ENCODE data around the gene CCDC33. TPM values are rescaled to one million over a fixed set of nuclear protein-coding genes. Genes with fewer than 3 reads are reported as not detected.

The CCDC33 gene
- total RNA-seq, 1 experiment from 2014 or later, result 0.15 TPM

- H3K79me2 ChIP-seq (ENCODE audit: insufficient read depth, low read length), result no peaks in the 10 kb centered on the region
- TF ChIP-seq MAX (IDR thresholded peaks at IDR 0.05), result no peak
- TF ChIP-seq CTCF (IDR thresholded peaks at IDR 0.05 in 2 of 3, conservative IDR thresholded peaks at IDR 0.05 in 1 of 3; ENCODE audit: borderline replicate concordance in 1 of 3, insufficient read depth in 1 of 3, low read depth in 2 of 3, low read length in 2 of 3), result no peak
- no peak for TF ChIP-seq SP1 (IDR thresholded peaks at IDR 0.05; ENCODE audit: low read depth)
- no peak for TF ChIP-seq EZH2 (IDR thresholded peaks at IDR 0.05)
- TF ChIP-seq ZNF274 (IDR thresholded peaks at IDR 0.05; ENCODE audit: low read depth, low read length), result no peak
- TF ChIP-seq REST (IDR thresholded peaks at IDR 0.05; ENCODE audit: low read depth), result no peak
- no peak for TF ChIP-seq JUND (IDR thresholded peaks at IDR 0.05)
- no peak for TF ChIP-seq ZBTB33 (IDR thresholded peaks at IDR 0.05; ENCODE audit: extremely low read depth, insufficient replicate concordance, low read length)
- no peak for TF ChIP-seq EZH2phosphoT487 (IDR thresholded peaks at IDR 0.05; ENCODE audit: borderline replicate concordance)
- no peak for TF ChIP-seq TCF7L2 (IDR thresholded peaks at IDR 0.05; ENCODE audit: borderline replicate concordance, extremely low read depth, insufficient read depth, insufficient read length)
- H3K36me3 ChIP-seq (ENCODE audit: control insufficient read depth in 1 of 2, insufficient read depth in 2 of 2, low read length in 2 of 2), result no peaks in the 10 kb centered on the region
- H3K4me2 ChIP-seq (ENCODE audit: low read length), result no peak within 1 kb of the TSS
- no peaks in the 10 kb centered on the region for H4K20me1 ChIP-seq (ENCODE audit: insufficient read depth)
- ChIA-PET CTCF (interaction anchor here (1.2 kb wide), 1 partner anchor 122 kb away, joined by 3 read pairs; no protein-coding TSS in a partner anchor), RAD21 (ENCODE audit: low non-redundant PET in 1 of 2, low total read pairs in 2 of 2, uncharacterized antibody in 2 of 2, unreplicated experiment in 2 of 2) (no interaction called here), POLR2A (no interaction called here)
- no peak within 1 kb of the TSS for H3K27ac ChIP-seq (ENCODE audit: low read depth, low read length)
- no peak within 1 kb of the TSS for H2AFZ ChIP-seq (ENCODE audit: low read depth, low read length, poor library complexity, severe bottlenecking)
- H3K9me2 ChIP-seq (ENCODE audit: insufficient read depth), result no peaks in the 10 kb centered on the region
- no peaks in the 10 kb centered on the region for H3K4me1 ChIP-seq (ENCODE audit: control insufficient read depth in 1 of 2, insufficient read depth in 2 of 2, low read length in 2 of 2)
- no peak within 1 kb of the TSS for H3K9ac ChIP-seq (ENCODE audit: low read length)
- BruUV-seq (replicated peaks), result no TSS peak
- no peak within 1 kb of the TSS for H3K4me3 ChIP-seq (replicated peaks in 1 of 2; ENCODE audit: low read depth in 1 of 2, low read length in 2 of 2)
- peaks cover 14% of the 10 kb centered on the region for H3K27me3 ChIP-seq (ENCODE audit: insufficient read depth, low read length)
- intact Hi-C loops (cut with micrococcal nuclease), result no loop called here
- H3K9me3 ChIP-seq (ENCODE audit: control insufficient read depth in 1 of 2, insufficient read depth in 1 of 2, low read depth in 1 of 2, low read length in 2 of 2), result no peaks in the 10 kb centered on the region
- ATAC-seq, result no peak
- no peak for DNase-seq (ENCODE audit: low read depth, low spot score)
These were observed 131.2 kb downstream of the CCDC33 start, which contains the start of gene CYP11A1 for GRCh38 chr15:74367296-74367854. TSS of gene CYP11A1 (minus strand) at chr15:74367646. CDS start at chr15:74367585, 61 bp downstream.

Data from HCT116 (cell line).